Middle frontal gyrus (tissue), 1 donor: ENCODE results near the gene TINAGL1.
"Not testable (repeated sequence)": the region's sequence is repeated elsewhere in the genome, so short reads cannot be mapped to it uniquely, and the experiment has no call there.

Source experiments
- DNase-seq: peaks from one replicate; pipeline ENCODE4 v3.0.0-alpha.2; 2015; ENCODE audit warnings: low spot score; ENCODE audit errors: extremely low spot score

TINAGL1 gene

DNA sequence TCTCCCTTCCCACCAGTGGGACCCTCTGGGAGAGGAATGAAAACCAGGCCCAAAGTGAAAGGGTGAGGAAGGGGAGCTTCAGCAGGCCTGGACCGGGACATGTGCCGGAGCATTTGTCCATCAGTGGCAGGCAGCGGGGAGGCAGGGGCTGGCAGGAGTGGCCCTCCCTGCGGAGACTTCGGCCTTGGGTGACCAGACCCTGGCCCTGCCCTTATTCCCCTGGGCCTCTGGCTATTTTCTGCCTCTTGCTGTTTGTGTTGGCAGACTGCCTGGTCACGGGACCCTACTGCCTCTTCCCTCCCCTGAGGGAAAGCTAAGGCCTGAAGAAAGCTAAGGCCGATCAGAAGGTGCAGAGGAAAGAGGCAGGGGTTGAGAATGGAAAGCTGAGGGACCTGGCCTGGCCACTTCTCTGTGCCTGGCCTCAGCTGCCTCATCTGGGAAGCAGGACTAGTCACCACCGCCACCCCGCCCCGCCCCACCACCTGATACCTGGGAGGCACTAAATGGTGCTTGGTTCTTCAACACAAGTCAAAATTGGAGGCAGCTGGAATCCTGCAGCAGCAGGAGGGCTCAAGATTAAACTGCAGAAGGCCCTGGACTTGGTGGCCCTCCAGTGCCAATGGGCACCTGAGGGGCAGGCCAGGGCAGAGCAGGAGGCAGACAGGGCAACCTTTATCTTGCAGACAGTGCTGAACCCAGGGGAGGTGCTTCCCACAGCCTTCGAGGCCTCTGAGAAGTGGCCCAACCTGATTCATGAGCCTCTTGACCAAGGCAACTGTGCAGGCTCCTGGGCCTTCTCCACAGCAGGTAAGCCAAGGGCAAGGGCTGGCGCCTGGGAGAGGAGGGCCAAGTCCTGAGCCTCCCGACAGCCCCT, 7.9 kb downstream of the TINAGL1 start:
- DNase-seq = no peak

DNA sequence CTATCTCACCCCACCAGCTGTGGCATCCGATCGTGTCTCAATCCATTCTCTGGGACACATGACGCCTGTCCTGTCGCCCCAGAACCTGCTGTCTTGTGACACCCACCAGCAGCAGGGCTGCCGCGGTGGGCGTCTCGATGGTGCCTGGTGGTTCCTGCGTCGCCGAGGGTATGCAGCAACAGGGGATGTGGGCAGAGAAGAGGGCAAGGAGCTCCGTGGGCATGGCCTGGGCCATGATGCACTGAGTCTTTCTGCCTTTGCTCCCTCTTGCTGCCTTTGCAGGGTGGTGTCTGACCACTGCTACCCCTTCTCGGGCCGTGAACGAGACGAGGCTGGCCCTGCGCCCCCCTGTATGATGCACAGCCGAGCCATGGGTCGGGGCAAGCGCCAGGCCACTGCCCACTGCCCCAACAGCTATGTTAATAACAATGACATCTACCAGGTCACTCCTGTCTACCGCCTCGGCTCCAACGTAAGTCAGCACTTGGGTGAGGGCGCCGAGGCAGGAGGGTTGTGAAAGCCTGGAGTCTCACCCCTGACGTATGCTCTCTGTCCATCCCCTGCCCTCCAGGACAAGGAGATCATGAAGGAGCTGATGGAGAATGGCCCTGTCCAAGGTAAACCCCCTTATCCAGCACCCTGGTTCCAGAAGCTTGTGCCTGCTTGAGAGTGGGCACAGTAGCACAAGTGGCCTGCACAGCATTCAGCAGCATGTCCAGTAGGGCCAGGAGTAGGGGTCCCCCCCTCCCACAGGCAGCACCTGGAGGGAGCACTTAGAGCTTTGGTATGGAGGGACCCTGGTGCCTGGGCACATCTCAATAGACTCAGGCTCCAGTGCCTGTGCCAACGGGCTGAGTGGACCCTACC, 8.8 kb downstream of the TINAGL1 start:
- no peak for DNase-seq

DNA sequence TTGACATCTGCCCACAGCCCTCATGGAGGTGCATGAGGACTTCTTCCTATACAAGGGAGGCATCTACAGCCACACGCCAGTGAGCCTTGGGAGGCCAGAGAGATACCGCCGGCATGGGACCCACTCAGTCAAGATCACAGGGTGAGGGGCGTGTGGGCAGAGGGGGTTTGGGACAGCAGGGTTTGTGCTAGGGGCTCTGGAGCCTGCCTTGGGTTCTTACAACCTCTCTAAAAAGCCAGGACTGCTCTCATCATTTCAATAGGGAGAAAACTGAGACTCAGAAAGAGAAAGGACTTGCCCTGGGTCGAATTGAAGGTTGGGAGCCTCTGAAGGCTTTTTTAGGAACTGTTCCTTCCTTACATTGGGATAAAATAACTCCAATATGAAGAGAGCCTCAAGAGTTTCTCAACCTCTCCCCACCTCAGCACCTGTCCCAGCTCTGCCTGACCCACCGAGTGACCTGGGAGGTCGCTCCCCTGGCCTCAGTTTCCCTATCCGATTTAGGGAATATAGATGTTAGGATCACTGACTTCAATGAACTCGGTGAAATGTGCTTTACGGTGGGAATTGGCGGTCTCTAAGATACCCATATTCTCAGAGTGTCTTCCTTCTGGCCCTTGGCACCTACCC, 9.5 kb downstream of the TINAGL1 start:
- no peak for DNase-seq

DNA sequence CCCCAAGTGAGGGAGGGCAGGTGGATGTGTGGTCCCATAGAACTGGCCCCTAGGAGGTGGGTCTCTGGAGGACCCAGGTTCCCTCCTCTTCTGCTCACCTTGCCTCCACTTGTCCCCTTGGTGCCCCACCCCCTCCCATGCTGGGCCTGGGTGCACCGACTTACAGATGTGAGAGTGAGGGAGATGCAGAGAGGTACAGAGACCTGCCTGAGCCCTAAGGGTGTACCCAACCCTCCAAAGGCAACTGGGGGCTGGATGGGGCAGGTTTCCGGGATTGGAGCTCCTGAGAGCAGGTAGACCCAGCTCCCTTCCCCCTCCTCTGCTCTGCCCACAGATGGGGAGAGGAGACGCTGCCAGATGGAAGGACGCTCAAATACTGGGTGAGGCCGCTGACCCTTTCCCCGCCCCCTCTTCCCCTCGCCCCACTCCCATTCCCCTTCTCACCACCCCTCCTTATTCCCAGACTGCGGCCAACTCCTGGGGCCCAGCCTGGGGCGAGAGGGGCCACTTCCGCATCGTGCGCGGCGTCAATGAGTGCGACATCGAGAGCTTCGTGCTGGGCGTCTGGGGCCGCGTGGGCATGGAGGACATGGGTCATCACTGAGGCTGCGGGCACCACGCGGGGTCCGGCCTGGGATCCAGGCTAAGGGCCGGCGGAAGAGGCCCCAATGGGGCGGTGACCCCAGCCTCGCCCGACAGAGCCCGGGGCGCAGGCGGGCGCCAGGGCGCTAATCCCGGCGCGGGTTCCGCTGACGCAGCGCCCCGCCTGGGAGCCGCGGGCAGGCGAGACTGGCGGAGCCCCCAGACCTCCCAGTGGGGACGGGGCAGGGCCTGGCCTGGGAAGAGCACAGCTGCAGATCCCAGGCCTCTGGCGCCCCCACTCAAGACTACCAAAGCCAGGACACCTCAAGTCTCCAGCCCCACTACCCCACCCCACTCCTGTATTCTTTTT, 10.3 kb downstream of the TINAGL1 start:
- no peak for DNase-seq

DNA sequence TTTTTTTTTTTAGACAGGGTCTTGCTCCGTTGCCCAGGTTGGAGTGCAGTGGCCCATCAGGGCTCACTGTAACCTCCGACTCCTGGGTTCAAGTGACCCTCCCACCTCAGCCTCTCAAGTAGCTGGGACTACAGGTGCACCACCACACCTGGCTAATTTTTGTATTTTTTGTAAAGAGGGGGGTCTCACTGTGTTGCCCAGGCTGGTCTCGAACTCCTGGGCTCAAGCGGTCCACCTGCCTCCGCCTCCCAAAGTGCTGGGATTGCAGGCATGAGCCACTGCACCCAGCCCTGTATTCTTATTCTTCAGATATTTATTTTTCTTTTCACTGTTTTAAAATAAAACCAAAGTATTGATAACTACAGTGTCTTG, 11.0 kb downstream of the TINAGL1 start:
- not testable (repeated sequence) for DNase-seq

DNA sequence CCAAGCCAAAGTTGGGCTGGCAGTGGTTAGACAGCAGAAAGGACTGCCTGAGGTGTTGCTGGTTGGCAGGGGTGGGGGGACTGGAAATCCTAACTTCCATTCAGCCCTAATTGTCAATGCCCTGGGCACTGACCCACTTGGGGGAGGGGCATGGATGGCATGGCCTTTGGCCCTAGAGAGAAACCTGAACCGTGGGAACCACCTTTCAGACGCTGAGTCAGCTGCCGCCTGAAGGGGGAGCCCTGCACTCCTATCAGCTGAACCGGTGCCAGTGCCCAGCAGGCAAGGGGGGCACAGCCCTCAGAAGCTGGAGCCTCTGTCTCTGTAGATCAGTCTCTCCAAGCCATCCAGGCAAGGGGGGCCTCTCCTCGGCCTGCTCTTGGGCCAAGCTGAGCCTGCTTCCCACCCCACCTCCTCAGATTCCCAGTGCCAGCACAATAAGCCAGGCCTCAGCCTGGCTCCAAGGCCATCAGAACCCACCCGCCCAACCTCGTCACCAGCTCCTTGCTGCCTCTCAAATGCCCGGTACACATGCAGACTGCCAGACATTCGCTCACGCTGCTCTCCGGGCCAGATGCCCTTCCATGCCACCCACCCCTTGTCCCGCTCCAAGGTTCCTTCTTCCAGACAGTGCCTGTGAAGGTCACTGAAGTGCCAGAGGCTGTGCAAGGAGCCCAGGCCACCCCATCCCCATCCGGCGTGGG, 11.6 kb downstream of the TINAGL1 start:
- peak; percentile 16 for DNase-seq

DNA sequence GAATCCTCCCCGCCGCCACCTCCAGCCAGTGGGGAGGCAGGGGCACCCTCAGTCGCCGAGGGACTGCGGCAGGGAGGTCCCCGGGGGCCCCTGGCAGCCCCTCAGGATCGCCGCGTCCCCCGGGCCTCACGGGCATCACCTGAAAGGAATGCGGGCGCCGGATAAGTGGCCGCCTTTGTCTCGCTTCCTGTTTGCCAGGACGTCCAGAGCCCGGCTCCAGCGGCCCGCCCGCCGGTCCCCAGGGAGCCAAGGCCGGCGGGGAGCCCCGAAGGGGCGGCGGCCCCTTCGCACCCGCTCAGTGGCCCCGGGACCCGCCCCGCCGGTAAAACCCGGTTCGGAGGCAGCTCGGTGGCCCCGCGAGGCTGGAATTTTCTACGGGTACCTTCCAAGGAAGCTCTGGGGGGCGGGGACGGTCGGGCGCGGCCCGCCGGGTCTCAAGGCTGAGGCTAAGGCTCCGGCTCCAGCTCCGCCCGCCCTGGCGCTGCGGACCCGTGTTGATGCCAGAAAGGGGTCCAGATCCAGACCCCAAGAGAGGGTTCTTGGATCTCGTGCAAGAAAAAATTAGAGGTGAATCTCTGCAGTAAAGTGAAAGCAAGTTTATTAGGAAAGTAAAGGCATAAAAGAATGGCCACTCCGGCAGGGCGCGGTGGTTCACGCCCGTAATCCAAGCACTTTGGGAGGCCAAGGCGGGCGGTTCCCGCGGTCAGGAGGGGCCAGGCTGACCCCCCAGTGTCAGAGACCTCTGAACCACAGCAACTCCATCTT, 12.6 kb downstream of the TINAGL1 start:
- no peak for DNase-seq

DNA sequence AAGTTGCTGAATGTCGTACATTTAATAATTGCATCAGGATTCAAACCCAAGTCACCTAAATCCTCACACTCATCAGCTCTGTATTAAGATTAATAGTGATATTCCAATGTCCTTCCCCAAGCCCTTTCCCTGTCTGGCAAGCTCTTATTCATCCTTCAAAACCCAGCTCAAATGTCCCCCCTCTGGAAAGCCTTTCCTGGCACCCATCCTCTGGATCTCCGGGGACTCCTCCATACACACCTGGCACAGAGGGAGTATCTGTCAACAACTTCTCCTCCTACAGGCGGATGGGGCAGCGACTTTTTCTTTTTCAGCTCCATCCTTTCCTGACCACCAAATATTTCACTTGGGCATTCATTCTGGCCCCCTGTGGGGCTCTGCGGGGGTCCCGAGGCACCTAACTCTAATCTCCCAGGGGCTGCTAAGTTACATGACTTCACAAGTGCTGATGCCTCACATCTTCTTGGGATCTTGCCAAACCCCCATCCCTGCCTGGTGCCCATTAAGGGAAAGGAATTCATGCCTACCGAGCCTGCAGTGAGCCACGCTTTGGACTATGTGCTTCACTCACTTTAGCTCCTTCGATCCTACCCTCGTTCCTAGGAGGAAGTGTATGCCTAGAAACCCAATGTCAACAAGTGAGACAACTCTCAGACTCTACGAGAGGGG, 15.2 kb downstream of the TINAGL1 start:
- no peak for DNase-seq

DNA sequence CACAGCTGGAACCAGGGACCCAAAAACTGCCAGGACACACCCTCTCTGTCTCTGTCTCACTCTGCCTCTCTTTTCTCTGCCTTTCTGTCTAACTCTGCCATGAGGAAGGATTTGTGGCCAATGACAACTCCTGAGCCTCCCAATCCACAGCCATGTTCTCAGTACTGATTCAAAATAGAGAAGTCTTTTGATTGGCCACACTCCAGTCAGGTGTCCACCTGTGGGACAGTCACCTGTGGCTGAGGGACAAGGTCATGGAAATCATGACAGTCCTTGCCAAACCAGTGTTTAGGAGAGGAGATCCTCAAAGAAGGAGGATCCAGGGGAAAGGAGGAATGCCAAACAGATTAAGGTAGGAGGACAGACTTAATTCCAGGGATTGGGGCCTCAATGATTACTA, 15.8 kb downstream of the TINAGL1 start:
- no peak for DNase-seq

DNA sequence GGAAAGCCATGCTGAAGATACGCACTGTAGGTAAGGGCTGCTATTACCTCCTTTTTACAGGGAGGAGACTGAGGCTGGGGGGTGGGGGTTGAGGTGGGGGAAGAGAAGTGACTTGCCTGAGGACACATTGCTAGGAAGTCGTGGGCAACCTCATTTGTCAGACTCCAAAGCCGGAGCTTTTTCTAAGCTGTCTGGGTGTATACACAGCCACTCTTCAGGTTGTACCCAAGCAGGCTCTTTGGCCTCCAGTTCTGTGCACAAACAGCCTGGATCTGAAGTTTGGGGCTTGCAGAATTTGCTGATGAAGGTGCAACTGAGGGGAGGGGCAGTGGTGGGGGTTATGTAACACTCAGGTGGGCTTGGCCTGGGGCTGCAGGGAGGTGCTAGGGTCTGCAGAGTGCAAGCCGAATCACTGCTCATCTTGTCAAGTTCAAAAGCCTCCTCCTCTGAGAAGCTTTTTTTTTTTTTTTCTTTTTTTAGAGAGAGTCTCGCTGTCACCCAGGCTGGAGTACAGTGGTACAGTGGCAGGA, 16.9 kb downstream of the TINAGL1 start:
- DNase-seq = no peak

DNA sequence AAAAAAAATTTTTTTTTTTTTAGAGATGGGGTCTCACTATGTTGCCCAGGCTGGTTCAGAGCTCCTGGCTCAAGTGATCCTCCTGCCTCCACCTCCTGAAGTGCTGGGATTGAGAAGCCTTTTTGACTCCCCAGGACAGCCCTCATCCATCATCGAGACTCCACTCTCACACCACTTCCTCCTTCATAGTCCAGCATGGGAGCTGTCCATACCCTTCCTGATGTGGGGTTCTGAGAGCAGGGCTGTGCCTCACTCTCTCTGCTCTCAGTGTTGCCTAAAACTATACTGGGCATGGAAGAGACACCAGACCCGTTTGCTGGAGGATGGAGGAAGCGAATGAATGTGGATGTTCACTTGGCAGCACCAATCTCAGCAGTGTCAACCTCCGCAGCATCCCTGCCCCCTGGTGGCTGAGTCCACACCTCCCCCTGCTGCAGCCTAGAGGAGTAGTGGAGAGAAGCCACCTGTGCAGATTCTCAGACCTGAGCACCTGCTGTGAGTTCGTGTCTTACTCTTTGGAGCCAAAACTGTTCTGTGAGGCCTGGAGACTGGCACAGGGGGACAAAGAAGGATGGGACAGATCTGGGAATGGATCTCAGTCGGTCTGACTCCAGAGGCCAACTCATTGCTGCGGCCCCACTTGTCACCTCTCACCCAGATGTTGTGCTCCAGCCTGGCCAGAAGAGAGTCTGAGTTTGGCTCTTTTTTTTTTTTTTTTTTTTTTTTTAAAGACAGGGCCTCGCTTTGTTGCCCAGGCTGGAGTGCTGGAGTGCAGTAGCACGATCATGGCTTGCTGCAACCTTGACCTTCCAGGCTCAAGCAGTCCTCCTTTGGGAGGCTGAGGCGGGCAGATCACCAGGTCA, 17.7 kb downstream of the TINAGL1 start:
- no peak for DNase-seq

DNA sequence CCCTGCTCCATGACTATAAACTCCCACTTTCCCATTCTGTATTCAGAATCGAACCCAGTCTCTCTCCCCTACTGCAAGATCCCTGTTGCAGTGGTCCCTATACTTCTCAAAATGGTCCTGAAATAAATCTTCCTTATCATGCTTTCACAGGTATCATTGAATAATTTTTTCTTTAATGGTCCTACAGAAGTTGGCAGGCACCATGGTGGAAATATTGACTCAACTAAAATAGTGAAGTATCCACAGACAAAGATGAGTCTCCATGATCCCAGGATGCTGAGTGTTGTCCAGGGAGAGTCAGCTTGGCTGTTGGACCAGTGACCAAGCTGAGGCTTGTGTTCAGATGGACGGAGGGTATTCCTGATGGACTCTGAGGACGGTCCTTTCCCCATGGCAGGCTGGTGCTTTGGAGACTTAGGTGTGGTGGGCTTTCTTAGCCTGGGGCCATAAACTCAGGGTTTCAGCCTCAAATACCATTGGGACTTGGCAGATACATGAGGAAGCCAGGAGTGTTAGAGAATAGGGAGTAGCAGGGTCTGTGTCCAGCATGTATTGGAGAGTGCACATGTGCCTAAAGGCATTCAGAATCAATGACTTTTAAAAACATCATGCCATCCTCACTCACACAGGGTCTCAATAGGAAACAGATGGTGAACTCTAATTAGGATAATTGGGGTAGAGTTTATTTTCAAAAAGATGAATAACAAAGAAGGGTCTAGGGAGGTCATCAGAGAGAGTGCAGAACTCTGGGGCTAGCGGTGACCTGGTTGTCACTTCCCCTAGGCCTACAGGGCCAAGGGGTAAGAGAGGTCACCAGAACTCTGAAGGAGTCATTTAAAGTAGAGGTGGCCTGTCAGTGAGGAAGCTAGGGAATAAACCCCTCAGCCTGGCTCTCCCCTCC, 19.8 kb downstream of the TINAGL1 start:
- no peak for DNase-seq

DNA sequence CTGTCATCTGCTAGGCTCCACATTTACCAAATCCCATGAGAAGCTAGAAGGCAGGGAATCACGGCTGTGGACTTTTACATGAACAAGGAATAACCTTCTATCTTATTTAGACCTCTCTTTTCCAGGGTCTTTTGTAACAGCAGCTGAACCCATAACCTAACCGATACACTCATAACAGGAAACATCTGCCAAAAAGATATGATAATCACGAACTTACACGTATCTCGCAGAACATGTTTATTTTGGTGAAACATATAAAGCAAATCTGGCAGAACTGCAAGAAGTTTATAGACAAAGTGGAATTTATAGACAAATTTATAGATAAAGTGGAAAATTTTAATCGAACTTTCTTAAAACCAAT, 20.4 kb downstream of the TINAGL1 start:
- no peak for DNase-seq

DNA sequence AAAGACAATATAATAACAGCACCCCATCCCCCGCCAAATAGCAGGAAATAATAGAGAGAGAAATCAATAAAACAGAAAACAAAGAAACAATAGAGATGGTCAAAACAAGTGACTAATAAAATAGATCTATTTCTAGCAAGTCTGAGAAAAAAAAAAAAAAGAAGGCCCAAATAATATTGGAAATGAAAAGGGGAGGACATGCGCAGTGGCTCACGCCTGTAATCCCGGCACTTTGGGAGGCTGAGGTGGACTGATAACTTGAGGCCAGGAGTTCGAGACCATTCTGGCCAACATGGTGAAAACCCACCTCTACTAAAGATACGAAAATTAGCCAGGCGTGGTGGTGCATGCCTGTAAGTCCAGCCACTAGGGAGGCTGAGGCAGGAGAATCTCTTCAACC, 22.7 kb downstream of the TINAGL1 start:
- no peak for DNase-seq

DNA sequence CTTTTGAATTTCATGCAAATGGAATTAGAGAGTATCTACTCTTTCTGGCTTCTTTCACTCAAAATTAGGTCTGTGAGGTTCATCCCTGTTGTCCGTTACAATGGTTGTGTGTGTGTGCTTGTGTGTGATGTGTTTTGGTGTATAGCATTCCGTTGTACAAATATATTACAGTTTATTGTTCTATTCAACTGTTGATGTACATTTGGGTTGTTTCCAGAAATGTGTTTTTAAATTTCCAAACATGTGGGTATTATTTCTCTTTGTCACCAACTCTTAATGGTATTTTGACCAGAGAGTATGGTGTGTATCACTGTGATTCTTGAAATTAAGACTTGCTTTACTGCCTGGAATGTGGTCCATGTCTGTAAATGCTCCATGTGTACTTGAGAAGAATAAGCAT, 24.3 kb downstream of the TINAGL1 start:
- DNase-seq = no peak

DNA sequence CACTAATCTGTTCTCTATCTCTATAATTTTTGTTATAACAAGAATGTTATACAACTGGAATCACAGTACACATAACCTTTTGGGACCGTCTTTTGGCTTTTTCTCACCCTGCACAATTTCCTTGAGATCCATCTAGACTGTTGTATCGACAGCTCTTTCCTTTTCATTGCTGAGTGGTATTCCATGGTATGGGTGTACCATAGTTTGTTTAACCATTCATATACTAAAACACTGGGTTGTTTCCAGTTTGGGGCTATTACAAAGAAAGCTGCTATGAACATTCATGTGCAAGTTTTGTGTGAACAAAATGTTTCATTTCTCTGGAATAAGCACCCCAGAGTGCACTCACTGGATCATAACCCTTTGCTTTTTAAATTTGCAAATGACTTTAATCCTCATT, 25.8 kb downstream of the TINAGL1 start:
- no peak for DNase-seq

DNA sequence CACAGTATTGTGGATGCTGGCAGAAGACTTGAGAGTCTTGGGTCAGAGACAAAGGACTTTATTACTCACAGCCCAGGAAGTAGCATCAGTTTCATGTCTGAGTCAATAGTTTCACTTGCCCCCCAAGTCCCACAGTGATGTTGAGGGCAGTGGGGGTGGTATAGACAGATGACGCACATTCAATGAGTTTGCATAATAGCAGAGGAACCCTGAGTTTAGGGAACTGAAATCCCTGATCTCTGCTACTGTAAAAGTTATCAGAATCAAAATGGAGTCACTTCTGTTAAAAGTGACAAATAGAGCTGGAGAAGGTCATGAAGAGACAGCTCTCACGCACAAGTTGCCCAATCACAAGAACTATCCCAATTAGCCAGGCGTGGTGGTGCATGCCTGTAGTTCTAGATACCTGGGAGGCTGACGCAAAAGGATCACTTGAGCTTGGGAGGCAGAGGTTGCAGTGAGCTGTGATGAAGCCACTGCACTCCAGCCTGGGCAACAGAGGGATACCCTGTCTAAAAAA, 29.7 kb downstream of the TINAGL1 start:
- DNase-seq = no peak
